Measurements from ENCODE around the gene ALKBH2.
"Not testable (repeated sequence)": the region's sequence is repeated elsewhere in the genome, so short reads cannot be mapped to it uniquely, and the experiment has no call there.

ALKBH2 gene

GRCh38 chr12:109065853-109066193 lies 27.4 kb downstream of the ALKBH2 start:
- DNase-seq (ENCODE audit: extremely low read depth, low read depth) = no peak
- TF ChIP-seq CTCF (IDR thresholded peaks at IDR 0.05; ENCODE audit: low read depth, low read length) = no peak

- no peak for TF ChIP-seq CTCF (IDR thresholded peaks at IDR 0.05; ENCODE audit: low read depth, low read length)
- no peak for DNase-seq (ENCODE audit: extremely low read depth, low read depth)
Measured at GRCh38 chr12:109065154-109065852, 28.0 kb downstream of the ALKBH2 start.

GRCh38 chr12:109064143-109064542 lies 29.1 kb downstream of the ALKBH2 start:
- no peak for DNase-seq (ENCODE audit: extremely low read depth, low read depth)
- TF ChIP-seq CTCF (IDR thresholded peaks at IDR 0.05; ENCODE audit: low read depth, low read length) = no peak

- TF ChIP-seq CTCF (IDR thresholded peaks at IDR 0.05; ENCODE audit: low read depth, low read length) = no peak
- no peak for DNase-seq (ENCODE audit: extremely low read depth, low read depth)
Measured at GRCh38 chr12:109058773-109059172, 34.5 kb downstream of the ALKBH2 start.

GRCh38 chr12:109057376-109057775 lies 35.9 kb downstream of the ALKBH2 start:
- no peak for TF ChIP-seq CTCF (IDR thresholded peaks at IDR 0.05; ENCODE audit: low read depth, low read length)

GRCh38 chr12:109056891-109057290 lies 36.4 kb downstream of the ALKBH2 start:
- no peak for TF ChIP-seq CTCF (IDR thresholded peaks at IDR 0.05; ENCODE audit: low read depth, low read length)
- DNase-seq (ENCODE audit: extremely low read depth, low read depth) = no peak

More at GRCh38 chr12:109057376-109057775, 35.9 kb downstream of the ALKBH2 start:
- DNase-seq (ENCODE audit: extremely low read depth, low read depth) = no peak

GRCh38 chr12:109054520-109054919 lies 38.8 kb downstream of the ALKBH2 start:
- DNase-seq (ENCODE audit: extremely low read depth, low read depth) = no peak
- TF ChIP-seq CTCF (IDR thresholded peaks at IDR 0.05; ENCODE audit: low read depth, low read length) = no peak

- DNase-seq (ENCODE audit: extremely low read depth, low read depth) = not testable (repeated sequence)
Measured at GRCh38 chr12:109054124-109054513, 39.2 kb downstream of the ALKBH2 start.

Measured in AG09319 (cell line).